HT1080 (cell line): ENCODE data around the gene DENND1A. TPM values are rescaled to one million over a fixed set of nuclear protein-coding genes. Genes with fewer than 3 reads are reported as not detected.
A peak's percentile ranks its signal among the peaks of the same experiment; 100 is the strongest.

Source experiments
- DNase-seq: peaks from one replicate; pipeline ENCODE4 v3.0.0-alpha.2; 2015; ENCODE audit warnings: low read depth
- total RNA-seq: library from RNA; depleted of rRNA; stranded (reverse); fragments of >200 nt; shearing (Covaris generic); gene quantifications from 2 replicates; pipeline ENCODE4 v1.2.3, GENCODE V29; 2014

Gene DENND1A
- total RNA-seq, 1 experiment from 2014 or later, result 33.6 TPM

GRCh38 chr9:123772374-123772773, 157.6 kb downstream of the DENND1A start:
- no peak for DNase-seq

GRCh38 chr9:123771690-123772089, 158.2 kb downstream of the DENND1A start:
- no peak for DNase-seq

GRCh38 chr9:123769719-123770118, 160.2 kb downstream of the DENND1A start:
- no peak for DNase-seq

- peak; percentile 3 for DNase-seq
These were observed 165.9 kb downstream of the DENND1A start for GRCh38 chr9:123763910-123764588.

- no peak for DNase-seq
These were observed 167.9 kb downstream of the DENND1A start for GRCh38 chr9:123761905-123762605.

GRCh38 chr9:123757960-123758359, 172.0 kb downstream of the DENND1A start:
- no peak for DNase-seq

GRCh38 chr9:123757547-123757946, 172.4 kb downstream of the DENND1A start:
- no peak for DNase-seq

GRCh38 chr9:123756484-123757106, 173.3 kb downstream of the DENND1A start:
- no peak for DNase-seq

GRCh38 chr9:123753669-123754258, 176.2 kb downstream of the DENND1A start:
- no peak for DNase-seq

- no peak for DNase-seq
These were observed 176.9 kb downstream of the DENND1A start for GRCh38 chr9:123753016-123753415.

GRCh38 chr9:123749580-123750202, 180.2 kb downstream of the DENND1A start:
- peak; percentile 41 for DNase-seq

GRCh38 chr9:123746765-123747164, 183.2 kb downstream of the DENND1A start:
- DNase-seq, result no peak

- DNase-seq, result no peak
These were observed 184.0 kb downstream of the DENND1A start for GRCh38 chr9:123745933-123746332.

GRCh38 chr9:123745451-123745850, 184.5 kb downstream of the DENND1A start:
- no peak for DNase-seq

GRCh38 chr9:123743737-123744136, 186.2 kb downstream of the DENND1A start:
- DNase-seq, result no peak

GRCh38 chr9:123742009-123742767, 187.7 kb downstream of the DENND1A start:
- DNase-seq, result peak; percentile 4

- DNase-seq, result no peak
These were observed 188.7 kb downstream of the DENND1A start for GRCh38 chr9:123741214-123741613.

GRCh38 chr9:123739902-123740301, 190.0 kb downstream of the DENND1A start:
- DNase-seq, result no peak

GRCh38 chr9:123739387-123739786, 190.5 kb downstream of the DENND1A start:
- DNase-seq, result no peak

GRCh38 chr9:123738648-123739047, 191.3 kb downstream of the DENND1A start:
- no peak for DNase-seq

- DNase-seq, result peak; percentile 20
These were observed 194.6 kb downstream of the DENND1A start for GRCh38 chr9:123735376-123735775.
